H54 (cell line): ENCODE data around the gene SYN1.
A peak's percentile ranks its signal among the peaks of the same experiment; 100 is the strongest.

Experiments used
- DNase-seq: peaks from one replicate; pipeline ENCODE4 v3.0.0; 2011; ENCODE audit warnings: low spot score, mixed read lengths; ENCODE audit not compliant: insufficient read length
- FAIRE-seq: peaks from 3 replicates; lab custom pipeline; 2011; peaks lifted over from hg19 to GRCh38; lab: Jason Lieb, UNC
- POLR2A ChIP-seq: IDR thresholded peaks from 2 replicates; pipeline ENCODE4 v1.6.1; 2011; ENCODE audit warnings: low read depth, mild to moderate bottlenecking, low read length

SYN1 gene

DNA sequence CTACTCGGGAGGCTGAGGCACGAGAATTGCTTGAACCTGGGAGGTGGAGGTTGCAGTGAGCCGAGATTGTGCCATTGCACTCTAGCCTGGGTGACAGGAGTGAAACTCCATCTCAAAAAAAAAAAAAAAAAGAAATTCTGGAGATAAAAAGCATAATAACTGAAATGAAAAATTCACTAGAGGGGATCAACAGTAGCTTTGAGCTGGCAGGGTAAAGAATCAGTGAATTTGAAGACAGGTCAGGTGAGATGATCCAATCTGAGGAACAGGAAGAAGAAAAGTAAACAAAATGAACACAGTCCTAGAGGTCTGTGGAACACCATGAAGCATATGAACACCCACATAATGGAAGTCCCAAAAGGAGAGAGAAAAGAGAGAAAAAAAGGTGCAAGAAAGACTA is 22.4 kb downstream of the SYN1 start:
- no peak for FAIRE-seq
- TF ChIP-seq POLR2A: no peak
- DNase-seq: no peak

DNA sequence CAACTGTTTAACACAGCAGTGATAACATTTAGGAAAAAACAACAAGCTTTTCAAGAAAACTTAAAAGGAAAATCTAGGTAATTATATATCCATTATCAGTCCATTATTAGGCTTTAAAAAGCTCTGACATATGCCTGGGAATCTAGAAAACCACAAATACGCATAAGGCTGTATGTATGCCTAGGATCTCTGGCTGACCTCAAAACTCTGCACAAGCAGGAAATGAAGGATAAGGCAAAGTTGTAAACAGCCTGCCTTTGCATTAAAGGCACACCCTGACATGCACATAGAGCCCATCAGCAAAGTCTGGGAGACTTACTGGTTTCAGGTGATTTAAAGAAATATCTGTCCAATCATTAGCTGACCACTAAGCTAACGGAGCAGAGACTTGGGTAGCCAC is 23.4 kb downstream of the SYN1 start:
- DNase-seq: no peak

DNA sequence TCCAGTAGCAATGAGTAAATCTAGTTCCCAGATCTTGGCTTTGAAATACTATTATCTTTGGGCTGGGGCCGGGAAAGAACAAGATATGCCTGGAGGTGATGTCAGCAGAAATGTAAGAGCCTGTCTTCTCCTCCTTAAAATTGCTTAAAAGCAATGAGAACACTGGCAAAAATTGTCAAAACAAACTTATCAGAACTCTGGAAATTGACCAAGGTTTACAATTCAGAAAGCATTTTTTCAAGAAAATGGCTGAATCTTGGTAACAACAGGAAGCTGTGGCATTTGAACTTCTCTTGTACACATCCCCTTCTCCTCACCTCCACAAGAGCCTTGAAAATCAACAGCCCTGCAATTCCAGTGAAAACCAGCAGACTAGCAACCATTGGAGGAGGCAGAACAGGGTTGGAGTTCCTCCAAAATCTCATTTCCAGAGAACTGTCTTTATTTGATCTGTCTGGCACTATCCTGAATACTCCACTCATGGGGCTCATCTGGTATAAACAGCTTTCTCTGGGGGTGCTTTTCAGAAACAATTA is 23.9 kb downstream of the SYN1 start:
- FAIRE-seq (no peak), DNase-seq (no peak)
- no peak for TF ChIP-seq POLR2A

More for the DNA sequence above, 23.4 kb downstream of the SYN1 start:
- no peak for TF ChIP-seq POLR2A
- FAIRE-seq: no peak

DNA sequence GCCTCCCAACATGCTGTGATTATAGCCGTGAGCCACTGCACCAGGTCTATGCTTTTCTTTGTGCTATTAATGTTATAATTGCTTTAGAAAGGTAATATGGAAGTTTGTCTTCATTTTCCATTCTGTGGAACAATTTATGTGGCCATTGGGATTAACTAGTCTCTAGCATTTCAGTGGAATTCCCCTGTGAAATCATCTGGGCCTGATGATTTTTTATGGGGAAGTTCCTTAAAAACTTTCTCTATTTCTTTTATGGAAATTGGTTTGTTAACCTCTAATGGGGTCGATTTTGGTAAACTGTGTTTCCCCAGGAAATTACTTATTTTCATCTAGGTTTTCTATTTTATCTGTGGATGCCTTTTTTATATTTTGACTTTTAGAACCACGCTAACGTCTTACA is 26.1 kb downstream of the SYN1 start:
- DNase-seq (no peak), FAIRE-seq (no peak)
- TF ChIP-seq POLR2A: no peak

DNA sequence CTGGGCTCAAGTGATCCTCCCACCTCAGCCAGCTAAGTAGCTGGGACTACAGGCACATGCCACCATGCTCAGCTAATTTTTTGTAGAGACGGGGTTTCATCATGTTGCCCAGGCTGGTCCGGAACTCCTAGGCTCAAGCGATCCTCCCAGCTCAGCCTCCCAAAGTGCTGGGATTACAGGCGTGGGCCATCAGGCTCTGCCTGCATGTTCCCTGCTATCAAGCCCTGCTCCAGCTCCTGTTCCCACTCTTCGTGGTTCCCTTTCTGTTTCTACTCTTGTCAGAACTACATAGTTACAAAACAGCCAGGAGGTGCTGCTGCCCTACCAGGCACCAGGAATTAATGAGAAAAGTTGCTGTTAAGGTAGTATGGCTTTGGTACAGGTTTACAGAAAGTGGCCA is 28.7 kb downstream of the SYN1 start:
- FAIRE-seq: no peak
- DNase-seq: no peak
- TF ChIP-seq POLR2A: no peak

DNA sequence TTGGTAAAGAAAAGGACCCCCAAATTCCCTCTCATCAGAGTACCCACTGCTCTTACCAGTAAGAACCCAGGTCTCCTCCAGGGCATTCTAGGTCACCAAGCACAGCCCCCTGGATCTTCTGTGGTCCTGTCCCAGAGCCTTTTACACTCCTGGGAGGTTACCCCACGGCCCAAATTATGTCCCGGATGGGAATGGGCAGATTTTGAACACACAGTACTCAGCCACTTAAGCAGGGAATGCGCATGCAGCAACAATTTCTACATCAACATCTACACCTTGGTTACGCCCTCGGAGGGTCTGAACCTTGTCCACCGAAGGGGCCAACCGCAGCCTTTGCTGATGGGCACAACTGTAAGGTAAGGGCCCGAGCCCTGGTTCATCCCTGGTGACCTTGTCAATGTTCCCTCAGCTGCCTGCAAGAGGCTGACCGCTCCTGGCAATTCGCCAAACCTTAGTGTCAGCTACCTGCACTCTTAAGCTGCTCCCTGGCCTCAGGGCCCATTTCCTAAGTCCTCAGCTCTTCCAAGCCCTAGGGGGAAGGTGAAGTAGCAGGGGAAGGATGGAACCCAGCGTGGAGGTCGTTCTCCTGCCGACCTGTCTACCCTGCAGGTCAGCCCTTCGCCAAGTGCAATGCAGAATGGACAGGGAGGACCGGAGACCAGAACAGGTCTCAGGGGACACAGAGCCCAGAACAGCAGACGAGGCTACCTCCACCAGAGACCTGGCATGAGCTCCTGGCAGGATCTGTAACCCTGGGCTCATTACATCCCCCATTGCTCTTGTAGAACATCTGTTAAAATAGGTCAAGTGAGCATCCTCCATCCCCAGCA is 31.5 kb downstream of the SYN1 start:
- TF ChIP-seq POLR2A: no peak
- DNase-seq (no peak), FAIRE-seq (no peak)

DNA sequence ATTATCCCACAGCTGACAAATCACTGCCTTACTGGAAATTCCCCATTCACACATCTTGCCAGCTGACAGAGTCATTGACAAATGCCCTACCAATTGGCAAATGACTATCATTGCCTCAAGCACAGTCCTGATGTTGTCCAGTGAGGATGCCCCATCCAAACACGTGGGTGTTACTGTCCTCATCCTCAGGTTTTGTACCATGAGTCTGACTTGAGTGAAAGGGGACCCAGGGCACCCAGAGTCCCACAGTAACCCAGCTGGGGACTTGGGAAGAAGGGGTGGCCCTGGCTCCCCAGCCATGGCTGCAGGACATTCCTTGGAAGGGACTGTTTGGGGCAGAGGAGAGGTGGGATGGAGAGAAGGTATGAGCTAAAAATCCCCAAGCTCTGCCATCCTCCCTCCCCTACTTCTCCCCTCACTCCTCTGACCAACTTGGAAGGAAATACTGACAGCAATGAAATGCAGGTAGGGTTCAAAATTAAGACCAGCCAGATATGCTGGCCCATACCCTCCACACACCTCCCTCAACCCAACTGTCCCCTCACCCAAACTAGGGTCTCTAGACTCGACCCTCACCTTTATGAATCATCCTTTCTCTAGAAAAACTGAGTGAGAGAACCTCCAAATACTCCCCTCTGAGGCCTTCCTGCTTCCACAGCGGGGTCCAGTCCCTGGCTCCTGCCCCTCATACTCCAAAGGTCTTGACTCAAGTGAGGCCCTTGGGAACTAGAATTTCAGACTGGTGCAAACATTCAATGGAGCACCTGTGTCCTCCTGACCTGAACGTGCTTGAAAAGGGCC is 32.4 kb downstream of the SYN1 start:
- no peak for TF ChIP-seq POLR2A
- FAIRE-seq (no peak), DNase-seq (no peak)

DNA sequence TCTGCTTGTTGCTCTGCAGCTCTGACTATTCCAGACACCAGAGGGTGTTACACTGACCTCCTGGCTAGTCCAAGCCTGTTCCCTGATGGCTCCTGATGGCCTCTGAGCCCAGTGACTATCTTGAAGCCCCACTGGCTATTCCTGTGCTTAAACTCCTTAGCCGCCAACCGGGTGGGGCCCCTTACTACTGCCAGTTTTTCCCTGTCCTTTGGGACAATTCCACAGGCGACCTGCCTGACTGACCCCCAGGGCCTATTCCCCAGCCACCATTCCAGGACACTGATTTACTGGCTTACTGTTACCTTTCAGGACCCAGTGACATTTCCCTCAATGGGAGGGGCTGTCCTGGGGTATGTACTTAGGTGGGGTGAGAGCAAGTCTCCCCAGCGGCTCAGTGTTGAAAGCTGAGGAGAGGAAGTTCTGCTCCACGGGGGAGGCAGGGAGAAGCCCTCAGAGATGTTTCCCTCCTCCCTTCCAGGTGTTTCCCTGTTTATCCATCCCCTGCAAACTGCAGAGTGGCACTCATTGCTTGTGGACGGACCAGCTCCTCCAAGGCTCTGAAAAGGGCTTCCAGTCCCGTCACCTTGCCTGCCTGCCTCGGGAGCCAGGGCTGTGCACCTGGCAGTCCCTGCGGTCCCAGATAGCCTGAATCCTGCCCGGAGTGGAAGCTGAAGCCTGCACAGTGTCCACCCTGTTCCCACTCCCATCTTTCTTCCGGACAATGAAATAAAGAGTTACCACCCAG is 33.4 kb downstream of the SYN1 start:
- no peak for FAIRE-seq
- DNase-seq: no peak
- TF ChIP-seq POLR2A: no peak

DNA sequence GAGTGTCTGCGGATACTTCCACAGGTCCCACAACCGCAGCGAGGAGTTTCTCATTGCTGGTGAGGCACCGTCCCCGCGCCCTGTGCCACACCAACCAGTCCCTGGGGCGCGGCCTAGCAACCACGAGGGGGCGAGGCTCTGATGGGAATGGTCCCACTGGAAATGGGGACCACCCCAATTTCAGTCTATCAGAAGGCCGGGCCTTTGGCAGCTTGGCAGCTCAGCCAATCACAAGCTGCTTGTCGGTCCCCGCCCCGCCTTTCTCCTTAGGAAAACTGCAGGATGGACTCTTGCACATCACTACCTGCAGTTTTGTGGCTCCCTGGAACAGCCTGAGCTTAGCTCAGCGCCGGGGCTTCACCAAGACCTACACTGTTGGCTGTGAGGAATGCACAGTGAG is 34.4 kb downstream of the SYN1 start:
- TF ChIP-seq POLR2A: no peak
- DNase-seq: no peak
- FAIRE-seq: no peak

DNA sequence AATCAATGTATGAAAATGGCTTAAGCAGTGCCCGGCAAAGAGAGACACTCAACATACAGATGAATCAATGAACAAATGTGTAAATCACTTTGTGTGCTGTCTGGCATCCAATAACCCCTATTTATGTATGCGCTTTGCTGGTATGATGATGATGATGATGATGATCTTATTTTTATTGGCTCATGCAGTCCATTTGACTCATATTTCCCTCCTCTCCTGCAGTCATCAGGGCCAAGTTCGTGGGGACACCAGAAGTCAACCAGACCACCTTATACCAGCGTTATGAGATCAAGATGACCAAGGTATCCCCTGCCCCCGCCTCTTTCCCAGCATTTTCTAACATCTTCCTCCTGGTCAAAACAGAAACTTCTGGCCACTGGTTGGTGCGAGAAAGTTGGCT is 34.9 kb downstream of the SYN1 start:
- FAIRE-seq (no peak), DNase-seq (no peak)
- no peak for TF ChIP-seq POLR2A

DNA sequence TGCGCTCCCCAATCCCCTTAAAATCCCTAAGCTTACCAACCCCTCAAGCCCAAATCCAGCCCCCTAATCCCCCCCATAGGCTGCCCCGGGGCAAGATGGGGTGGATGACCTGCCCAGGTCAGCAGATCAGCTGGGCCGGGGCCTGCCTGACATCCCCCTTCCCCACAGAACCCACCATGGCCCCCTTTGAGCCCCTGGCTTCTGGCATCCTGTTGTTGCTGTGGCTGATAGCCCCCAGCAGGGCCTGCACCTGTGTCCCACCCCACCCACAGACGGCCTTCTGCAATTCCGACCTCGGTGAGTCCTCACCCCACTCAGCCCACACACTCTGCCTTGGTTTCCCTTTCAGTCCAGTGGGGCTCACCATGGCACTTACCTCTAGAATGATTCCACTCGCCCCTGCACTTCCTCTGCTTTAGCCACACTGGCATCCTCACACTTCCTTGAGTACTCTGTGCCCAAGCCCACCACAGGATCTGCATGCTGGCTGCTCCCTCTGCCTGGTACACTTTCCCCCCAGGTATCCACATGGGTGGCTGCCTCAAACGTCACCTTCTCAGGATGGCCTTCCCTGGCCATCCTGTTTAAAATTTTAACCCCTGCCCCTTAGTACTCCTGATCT is 36.3 kb downstream of the SYN1 start:
- FAIRE-seq (no peak), DNase-seq (no peak)
- no peak for TF ChIP-seq POLR2A

DNA sequence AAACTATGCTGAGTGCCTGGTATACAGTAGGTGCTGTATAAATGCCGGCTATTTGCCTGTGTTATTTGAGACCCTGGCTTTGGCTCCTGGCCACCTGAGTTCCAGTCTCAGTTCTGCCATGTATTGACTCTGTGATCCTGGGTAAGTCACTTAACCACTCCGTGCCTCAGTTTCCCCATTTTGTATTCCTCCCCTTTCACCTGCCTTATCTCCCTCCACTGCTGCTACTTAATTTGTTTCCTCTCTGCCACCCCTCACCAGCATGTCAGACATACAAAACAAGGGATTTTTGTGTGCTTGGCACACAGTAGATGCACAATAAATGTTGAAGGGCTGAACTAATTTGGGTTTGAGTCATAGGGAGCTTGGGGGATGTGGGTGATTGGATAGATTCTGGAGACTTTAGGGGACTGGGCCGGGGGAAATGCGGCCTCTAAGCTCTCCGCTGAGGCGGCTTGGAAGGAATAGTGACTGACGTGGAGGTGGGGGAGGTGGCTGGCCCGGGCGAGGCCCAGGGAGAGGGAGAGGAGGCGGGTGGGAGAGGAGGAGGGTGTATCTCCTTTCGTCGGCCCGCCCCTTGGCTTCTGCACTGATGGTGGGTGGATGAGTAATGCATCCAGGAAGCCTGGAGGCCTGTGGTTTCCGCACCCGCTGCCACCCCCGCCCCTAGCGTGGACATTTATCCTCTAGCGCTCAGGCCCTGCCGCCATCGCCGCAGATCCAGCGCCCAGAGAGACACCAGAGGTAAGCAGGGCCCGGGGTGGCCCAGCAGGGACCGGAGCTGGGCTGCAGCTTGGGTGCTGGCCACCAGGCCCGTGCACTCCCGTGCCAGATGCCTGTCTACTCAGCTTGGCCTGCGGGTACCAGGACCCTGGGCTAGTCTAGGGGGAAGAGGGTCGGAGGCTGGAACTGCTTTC is 37.7 kb downstream of the SYN1 start, which contains the start of gene TIMP1:
Gene TIMP1 (plus strand): TSS at position 706 of the 917 bp plus-strand sequence. CDS start 980 bp downstream, outside the sequence.
- no peak for FAIRE-seq
- peak; percentile 73 for TF ChIP-seq POLR2A
- peak; percentile 46 for DNase-seq
